ENCODE measurements around the gene SLITRK5.

SLITRK5 gene, protein sequence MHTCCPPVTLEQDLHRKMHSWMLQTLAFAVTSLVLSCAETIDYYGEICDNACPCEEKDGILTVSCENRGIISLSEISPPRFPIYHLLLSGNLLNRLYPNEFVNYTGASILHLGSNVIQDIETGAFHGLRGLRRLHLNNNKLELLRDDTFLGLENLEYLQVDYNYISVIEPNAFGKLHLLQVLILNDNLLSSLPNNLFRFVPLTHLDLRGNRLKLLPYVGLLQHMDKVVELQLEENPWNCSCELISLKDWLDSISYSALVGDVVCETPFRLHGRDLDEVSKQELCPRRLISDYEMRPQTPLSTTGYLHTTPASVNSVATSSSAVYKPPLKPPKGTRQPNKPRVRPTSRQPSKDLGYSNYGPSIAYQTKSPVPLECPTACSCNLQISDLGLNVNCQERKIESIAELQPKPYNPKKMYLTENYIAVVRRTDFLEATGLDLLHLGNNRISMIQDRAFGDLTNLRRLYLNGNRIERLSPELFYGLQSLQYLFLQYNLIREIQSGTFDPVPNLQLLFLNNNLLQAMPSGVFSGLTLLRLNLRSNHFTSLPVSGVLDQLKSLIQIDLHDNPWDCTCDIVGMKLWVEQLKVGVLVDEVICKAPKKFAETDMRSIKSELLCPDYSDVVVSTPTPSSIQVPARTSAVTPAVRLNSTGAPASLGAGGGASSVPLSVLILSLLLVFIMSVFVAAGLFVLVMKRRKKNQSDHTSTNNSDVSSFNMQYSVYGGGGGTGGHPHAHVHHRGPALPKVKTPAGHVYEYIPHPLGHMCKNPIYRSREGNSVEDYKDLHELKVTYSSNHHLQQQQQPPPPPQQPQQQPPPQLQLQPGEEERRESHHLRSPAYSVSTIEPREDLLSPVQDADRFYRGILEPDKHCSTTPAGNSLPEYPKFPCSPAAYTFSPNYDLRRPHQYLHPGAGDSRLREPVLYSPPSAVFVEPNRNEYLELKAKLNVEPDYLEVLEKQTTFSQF

DNA sequence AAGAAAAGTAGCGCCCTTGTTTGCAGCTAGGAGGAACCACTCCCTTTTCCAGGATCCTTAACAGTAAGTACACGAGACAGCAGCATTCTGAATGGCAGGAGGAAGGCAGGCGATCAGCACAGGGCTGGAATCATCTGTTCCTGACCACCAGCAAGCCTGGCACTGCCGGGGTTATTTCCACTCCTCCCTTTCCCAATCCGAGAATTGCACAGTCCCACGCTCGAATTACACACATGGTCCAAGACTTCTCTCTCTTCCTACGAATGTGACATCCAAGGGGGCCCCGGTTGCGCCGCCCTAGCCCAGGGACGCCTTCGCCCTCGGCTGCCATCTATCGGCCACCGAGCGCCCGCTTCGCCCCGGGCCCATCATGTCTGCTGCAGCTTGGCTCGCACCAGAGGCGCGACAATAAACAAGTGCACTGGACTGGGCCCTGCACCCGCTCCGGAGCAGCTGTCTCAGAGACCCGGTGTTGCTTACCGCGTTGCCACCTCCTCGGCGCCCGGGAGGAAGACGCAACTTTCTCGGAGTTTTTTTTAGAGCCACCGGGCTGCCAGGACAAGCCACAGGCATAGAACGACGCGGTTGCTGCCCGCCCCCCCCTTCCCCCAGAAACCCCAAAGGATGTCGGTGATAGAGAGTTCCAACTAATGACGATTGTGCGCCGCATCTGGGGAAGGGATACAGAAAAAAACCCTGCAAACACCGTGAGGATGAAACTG is at the start of gene SLITRK5:
Gene SLITRK5 (plus strand): TSS at position 341 of the 722 bp plus-strand sequence. CDS start 4,018 bp downstream, outside the sequence.
- DNase-seq = peak; percentile 85 to 90

DNA sequence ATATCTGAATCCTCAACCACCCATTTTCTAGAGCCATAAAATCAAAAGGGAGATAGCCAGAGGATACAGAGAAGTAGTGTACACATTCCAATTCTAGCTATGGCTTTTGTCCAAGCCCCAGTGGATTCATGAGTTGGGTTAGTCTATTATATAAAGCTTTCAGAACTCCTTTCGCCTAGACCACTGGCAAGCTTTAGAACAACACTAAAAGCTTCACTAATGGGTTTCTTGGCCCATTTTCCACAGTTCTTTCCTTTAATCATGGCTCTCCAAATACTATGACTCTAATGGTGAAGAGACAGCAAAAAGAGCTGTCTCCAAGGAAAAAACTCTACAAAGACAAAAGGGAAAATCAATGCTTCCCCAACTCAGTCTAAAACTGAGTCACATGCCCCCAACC is 48.2 kb upstream of the SLITRK5 start:
- DNase-seq = no peak

DNA sequence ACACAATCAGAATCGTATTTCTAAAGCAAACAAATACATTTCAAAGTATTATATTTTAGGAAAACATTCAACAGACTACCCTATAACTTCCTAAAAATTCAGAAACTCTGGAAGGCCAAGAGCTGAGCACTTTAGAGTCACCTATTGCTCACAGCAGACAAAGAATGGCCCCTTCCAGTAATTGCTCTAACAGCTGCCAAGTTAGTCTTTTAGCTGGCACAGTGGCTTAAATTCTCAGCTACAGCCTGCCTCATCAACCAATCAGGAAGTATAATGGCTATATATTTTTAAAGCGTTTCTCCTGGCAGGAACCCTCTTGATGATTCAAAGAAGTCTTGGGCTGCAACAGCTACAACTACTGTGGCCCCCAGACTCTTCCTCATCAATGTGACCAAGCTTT is 14.9 kb upstream of the SLITRK5 start:
- no peak for DNase-seq

DNA sequence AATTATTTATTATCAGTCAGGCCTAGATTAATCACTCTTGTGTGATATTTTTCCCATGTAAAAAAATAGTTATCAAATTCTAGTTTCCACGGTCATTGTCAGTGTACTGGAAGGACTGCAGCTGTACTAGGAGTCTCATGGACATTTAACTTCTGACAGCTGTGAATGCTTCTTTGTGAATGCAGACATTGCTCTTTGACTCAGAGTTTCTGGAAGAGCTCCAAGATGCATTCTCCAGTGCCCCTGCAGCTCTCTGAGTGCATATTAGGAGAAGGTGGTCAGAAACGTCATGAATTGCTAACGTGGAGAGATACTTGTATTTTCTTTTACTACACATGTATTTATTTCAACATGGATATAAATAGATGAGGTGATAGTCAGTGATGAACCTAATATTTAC is 9.7 kb upstream of the SLITRK5 start:
- peak in 1 of 2 donors; percentile 35 for DNase-seq

DNA sequence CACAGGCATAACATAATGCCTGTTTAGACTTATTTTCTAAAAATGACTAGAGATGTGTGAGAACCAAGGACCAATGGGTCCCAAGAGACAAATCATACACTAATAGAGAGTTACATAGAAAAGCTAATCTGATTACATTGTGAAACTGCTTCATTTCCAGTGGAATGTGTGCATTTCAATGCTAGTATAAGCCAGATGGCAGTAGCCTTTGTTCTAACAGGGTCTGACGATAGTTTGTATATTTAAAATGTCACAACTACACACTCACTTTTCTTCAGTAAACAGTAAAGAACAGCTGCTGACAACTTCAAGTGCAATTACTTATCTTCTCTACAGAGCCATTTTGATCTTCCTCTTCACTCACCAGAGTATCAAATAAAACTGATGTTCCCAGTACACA is 4.3 kb upstream of the SLITRK5 start:
- DNase-seq = no peak

DNA sequence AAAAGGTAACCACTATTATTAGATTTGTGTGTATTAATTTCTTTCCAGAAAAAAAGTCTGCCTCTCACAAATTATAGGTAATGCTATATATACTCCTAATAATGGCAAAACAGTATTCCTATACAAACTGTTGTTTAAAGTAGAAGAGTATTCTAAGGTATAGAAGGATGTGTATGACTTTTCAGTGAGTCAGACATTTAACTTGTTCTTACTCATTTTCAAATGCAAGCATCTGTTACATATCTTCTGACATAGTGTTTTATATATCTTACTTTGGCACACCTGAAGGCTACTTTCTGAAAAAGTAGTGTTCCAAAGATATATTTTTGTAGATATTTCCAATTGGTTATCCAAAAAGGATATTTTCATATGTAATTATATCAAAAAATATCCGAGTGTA is 3.5 kb upstream of the SLITRK5 start:
- DNase-seq = no peak

DNA sequence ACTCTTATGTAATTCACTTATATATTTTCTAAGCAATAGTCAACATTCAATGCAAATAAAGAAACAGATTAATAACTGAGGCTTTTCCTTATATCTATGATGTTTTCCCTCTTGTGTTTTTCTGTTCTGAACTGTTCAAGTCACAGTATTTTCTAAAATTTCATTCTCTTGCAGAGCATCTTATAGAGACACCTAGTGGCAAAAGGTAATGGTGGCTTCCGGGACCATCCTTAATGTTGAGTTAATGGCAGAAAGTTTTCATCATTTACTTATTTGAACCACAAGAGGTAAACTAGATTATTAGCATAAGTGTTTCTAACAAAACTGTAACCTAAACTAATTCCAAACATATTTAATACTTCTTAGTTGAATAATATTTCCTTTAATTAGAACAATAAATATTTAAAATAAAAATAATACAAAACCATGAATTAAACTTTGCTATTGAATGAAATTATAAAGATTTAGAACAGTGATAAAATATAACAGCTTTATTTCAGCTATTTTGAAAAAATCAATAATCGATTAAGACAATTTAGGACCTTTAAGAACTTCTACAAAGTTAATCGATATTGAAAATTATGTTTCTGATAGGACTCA is 1.7 kb upstream of the SLITRK5 start:
- peak in 1 of 2 donors; percentile 72 for DNase-seq

DNA sequence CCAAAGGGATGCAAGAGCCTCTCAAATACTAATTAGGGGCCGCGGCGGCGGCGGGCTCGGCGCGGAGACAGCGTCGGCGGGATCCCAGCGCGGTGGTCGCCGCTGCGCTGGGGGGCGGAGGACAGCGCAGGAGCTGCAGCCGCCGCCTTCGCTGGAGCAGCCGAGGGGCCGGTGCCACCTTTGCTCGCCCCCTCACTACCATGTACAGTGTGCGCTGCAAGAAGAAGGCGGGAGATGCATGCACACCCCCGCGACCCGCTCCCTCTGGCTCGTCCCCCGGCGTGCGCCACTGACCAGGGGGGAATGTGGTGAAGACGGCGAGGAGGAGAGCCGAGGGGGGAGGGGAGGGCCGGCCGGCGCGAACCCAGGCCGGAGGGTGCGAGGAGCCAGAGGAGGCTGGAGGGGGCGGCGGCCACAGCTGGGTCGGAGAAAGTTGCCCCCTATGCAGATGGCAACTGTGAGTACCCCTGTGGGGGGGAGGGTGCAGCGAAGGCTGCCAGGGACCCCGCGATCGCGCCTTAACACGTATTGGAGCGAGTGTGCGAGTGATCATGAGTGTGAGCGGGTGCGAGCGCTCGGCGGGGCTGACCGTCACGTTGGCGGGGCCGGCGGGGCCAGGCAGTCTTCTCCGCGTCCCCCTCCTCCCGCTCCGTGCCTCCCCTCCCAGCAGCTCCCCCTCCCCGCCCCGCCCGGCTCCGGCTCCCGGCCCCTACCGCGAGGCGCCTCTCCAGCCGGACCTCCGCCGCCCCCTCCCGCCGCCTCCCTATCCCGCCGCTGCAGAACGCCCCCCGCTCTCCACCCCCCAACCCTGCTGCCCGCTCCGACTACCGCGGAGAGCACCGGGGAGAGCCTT is 808 bp downstream of the SLITRK5 start:
- no peak for DNase-seq

DNA sequence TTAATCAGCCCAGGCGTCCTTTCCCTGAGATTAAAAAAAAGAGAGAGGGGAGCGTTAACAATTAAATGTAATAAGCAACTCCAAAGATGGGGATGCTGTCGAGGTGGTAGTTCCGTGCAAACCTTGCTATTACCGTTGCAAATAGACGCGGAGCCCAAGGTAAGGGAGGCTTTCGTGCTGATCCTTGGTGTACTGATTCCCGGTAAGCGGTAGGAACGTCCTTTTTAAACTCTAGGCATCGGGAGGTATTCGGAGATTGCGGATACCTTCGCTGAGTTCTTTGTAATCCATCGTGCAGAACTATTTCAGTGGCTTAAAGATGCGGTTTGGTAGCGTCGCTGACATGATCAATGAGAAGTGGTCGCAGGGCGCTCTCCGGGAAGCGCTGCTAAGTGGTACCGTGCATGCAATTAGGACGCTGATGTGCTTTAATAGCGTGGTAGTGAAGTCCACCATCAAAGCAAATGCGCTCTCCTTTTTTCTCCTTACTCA is 3.1 kb downstream of the SLITRK5 start:
- DNase-seq = no peak

DNA sequence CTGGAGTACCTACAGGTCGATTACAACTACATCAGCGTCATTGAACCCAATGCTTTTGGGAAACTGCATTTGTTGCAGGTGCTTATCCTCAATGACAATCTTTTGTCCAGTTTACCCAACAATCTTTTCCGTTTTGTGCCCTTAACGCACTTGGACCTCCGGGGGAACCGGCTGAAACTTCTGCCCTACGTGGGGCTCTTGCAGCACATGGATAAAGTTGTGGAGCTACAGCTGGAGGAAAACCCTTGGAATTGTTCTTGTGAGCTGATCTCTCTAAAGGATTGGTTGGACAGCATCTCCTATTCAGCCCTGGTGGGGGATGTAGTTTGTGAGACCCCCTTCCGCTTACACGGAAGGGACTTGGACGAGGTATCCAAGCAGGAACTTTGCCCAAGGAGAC is 4.7 kb downstream of the SLITRK5 start:
- DNase-seq = no peak

DNA sequence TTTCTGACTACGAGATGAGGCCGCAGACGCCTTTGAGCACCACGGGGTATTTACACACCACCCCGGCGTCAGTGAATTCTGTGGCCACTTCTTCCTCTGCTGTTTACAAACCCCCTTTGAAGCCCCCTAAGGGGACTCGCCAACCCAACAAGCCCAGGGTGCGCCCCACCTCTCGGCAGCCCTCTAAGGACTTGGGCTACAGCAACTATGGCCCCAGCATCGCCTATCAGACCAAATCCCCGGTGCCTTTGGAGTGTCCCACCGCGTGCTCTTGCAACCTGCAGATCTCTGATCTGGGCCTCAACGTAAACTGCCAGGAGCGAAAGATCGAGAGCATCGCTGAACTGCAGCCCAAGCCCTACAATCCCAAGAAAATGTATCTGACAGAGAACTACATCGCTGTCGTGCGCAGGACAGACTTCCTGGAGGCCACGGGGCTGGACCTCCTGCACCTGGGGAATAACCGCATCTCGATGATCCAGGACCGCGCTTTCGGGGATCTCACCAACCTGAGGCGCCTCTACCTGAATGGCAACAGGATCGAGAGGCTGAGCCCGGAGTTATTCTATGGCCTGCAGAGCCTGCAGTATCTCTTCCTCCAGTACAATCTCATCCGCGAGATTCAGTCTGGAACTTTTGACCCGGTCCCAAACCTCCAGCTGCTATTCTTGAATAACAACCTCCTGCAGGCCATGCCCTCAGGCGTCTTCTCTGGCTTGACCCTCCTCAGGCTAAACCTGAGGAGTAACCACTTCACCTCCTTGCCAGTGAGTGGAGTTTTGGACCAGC is 5.3 kb downstream of the SLITRK5 start:
- no peak for DNase-seq

DNA sequence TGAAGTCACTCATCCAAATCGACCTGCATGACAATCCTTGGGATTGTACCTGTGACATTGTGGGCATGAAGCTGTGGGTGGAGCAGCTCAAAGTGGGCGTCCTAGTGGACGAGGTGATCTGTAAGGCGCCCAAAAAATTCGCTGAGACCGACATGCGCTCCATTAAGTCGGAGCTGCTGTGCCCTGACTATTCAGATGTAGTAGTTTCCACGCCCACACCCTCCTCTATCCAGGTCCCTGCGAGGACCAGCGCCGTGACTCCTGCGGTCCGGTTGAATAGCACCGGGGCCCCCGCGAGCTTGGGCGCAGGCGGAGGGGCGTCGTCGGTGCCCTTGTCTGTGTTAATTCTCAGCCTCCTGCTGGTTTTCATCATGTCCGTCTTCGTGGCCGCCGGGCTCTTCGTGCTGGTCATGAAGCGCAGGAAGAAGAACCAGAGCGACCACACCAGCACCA is 5.9 kb downstream of the SLITRK5 start:
- no peak for DNase-seq

DNA sequence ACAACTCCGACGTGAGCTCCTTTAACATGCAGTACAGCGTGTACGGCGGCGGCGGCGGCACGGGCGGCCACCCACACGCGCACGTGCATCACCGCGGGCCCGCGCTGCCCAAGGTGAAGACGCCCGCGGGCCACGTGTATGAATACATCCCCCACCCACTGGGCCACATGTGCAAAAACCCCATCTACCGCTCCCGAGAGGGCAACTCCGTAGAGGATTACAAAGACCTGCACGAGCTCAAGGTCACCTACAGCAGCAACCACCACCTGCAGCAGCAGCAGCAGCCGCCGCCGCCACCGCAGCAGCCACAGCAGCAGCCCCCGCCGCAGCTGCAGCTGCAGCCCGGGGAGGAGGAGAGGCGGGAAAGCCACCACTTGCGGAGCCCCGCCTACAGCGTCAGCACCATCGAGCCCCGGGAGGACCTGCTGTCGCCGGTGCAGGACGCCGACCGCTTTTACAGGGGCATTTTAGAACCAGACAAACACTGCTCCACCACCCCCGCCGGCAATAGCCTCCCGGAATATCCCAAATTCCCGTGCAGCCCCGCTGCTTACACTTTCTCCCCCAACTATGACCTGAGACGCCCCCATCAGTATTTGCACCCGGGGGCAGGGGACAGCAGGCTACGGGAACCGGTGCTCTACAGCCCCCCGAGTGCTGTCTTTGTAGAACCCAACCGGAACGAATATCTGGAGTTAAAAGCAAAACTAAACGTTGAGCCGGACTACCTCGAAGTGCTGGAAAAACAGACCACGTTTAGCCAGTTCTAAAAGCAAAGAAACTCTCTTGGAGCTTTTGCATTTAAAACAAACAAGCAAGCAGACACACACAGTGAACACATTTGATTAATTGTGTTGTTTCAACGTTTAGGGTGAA is 6.6 kb downstream of the SLITRK5 start:
- DNase-seq = no peak

DNA sequence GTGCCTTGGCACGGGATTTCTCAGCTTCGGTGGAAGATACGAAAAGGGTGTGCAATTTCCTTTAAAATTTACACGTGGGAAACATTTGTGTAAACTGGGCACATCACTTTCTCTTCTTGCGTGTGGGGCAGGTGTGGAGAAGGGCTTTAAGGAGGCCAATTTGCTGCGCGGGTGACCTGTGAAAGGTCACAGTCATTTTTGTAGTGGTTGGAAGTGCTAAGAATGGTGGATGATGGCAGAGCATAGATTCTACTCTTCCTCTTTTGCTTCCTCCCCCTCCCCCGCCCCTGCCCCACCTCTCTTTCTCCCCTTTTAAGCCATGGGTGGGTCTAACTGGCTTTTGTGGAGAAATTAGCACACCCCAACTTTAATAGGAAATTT is 7.2 kb downstream of the SLITRK5 start:
- no peak for DNase-seq

DNA sequence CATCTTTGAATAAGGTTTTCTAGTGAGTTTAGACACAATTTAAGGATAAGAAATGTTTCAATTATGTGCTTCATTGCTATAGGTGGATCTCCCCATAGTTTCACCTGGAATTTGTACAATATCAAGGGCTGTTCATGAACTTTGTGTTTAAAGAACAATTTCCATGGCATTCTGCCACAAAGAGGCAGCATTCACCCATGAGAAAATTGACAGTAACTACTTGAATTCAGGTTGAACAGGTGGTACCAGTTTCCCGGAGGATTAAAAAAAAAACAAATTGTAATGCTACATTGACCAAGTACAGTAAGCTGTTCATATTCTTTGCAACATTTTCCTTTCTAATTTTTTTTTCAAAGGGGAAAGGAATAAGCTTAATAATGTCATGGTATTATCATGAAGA is 9.1 kb downstream of the SLITRK5 start:
- DNase-seq = no peak

DNA sequence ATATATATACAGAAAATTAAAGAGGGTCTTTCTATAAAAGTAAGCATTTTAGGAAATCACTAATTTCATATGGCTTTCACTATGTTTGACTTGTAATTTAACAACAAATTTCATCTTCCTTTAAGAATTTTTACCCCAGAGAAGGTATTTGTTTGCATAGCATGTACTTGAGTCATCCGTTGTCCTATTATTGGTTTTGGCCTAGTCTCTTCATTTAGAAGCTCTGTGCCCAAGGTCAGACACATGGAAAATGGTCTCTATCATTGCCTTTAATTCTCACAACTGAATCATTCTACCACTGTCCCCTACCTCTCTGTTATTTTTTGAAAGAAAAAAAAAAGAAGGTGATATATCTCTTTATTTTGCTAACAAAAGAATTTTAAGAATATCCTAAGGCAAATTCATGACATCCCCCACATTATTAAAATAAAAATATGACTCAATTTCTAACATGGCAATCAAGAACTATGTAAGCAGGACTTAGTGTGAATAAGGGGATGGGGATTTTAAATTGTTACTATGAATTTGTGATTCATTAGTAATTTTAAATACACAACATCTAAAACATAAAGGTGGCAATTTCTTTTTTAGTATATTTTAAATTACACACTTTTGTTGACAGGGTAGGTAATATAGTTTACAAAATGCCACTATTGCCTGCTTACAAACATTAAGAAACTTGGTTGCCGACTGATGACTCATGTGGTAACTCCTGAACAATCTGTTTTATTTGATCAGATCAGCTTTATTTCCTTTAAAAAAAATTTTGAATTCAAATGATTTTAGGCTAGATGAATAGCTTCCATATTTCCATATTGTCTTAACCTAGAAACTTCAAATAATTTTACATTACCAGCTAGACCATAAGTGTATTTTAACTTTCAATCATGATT is 13.9 kb downstream of the SLITRK5 start:
- no peak for DNase-seq

DNA sequence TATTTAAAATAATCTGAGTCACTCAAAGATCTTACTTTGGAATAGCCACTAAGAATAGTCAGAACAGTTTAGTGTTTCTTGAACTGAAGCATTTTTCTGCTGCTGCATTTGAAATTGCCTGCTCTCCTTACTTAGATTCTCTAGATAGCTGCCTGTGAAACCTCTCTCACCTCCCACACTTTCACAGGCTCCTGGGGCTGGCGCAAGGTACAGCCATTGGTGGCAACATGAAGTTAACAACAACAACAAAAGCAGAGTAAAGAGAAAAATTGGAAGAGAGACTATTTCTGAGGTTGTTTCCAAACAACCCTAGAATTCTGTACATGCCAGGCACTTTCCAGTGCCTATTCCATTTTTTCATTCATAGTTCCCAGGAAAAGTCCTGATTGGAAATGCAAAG is 25.3 kb downstream of the SLITRK5 start:
- DNase-seq = no peak

DNA sequence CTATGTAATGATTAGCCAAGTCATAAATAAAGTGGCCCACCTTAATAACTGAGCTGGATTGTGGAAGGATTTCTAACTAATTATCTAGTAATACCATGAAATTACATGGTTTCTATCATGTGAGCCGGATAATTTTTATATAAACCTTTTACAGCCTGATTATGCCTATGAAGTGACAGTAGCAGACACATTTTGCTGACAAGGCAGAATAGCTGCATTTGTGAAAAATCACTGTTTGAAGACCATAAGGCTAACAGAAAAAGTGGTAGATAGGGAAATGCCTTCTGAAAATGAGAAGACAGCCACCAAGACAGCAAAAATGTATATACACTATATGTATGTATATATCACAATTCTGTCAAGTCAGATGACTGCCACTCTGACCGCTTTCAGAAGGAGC is 27.1 kb downstream of the SLITRK5 start:
- DNase-seq = no peak

Measured in hippocampal formation (tissue), 2 donors.